BJ (cell line): Measurements from ENCODE around the gene CCDC12. TPM values are rescaled to one million over a fixed set of nuclear protein-coding genes. Genes with fewer than 3 reads are reported as not detected.

ENCODE experiments used
- CTCF ChIA-PET: fragments of 350-600 bp; formaldehyde crosslinking; extraction: SDS; loops from one replicate; lab custom pipeline; 2021; ENCODE audit warnings: antibody characterized with exemption, inconsistent platforms; lab: Yijun Ruan, JAX
- POLR2A ChIA-PET: fragments of 300-600 bp; sonication (Branson Sonifier 250); formaldehyde crosslinking; extraction: SDS; loops from one replicate; lab custom pipeline; 2021; ENCODE audit warnings: antibody characterized with exemption; lab: Charles Lee
- DNase-seq: peaks from one replicate; pipeline ENCODE4 v3.0.0-alpha.2; 2011; ENCODE audit warnings: low read depth
- H3K27me3 ChIP-seq: 2 replicates; pipeline ENCODE4 v1.6.0; 2011; ENCODE audit warnings: low read length; ENCODE audit not compliant: control insufficient read depth, insufficient read depth
- H3K36me3 ChIP-seq: 2 replicates; pipeline ENCODE4 v1.5.1; 2011; ENCODE audit warnings: low read length; ENCODE audit not compliant: control insufficient read depth, insufficient read depth
- H3K4me3 ChIP-seq: 2 replicates; pipeline ENCODE4 v1.5.1; 2011; ENCODE audit warnings: low read depth, mild to moderate bottlenecking, control low read depth, low read length
- CTCF ChIP-seq: IDR thresholded peaks from 2 replicates; pipeline ENCODE4 v1.5.1; 2011; ENCODE audit warnings: low read depth, mild to moderate bottlenecking, control low read depth, inconsistent platforms, low read length, moderate library complexity; ENCODE audit not compliant: insufficient read depth
- polyA plus RNA-seq: library from polyadenylated mRNA; depleted of rRNA; stranded (reverse); fragments of >200 nt; gene quantifications from 2 replicates; pipeline ENCODE4 v1.2.3, GENCODE V29; 2011

Gene CCDC12
- polyA plus RNA-seq, 1 experiment: 20.8 TPM

- ChIA-PET CTCF (interaction anchor here (0.8 to 1.4 kb wide), 2 partner anchors 12 to 204 kb away, joined by 3 to 4 read pairs; no protein-coding TSS in a partner anchor), POLR2A (no interaction called here)
- DNase-seq: no peak
- TF ChIP-seq CTCF: no peak
- H3K36me3 ChIP-seq: no peaks in the 10 kb centered on the region
- H3K4me3 ChIP-seq: no peak overlapping the region
- H3K27me3 ChIP-seq: no peaks in the 10 kb centered on the region
These were observed 69.3 kb downstream of the CCDC12 start for GRCh38 chr3:46907271-46907670.

- H3K36me3 ChIP-seq: no peaks in the 10 kb centered on the region
- no peak overlapping the region for H3K4me3 ChIP-seq
- TF ChIP-seq CTCF: no peak
- no peaks in the 10 kb centered on the region for H3K27me3 ChIP-seq
- ChIA-PET CTCF (interaction anchor here (0.6 to 1.4 kb wide), 5 partner anchors 11 to 203 kb away, joined by 3 to 4 read pairs (median 3); no protein-coding TSS in a partner anchor), POLR2A (no interaction called here)
- DNase-seq: no peak
These were observed 70.0 kb downstream of the CCDC12 start for GRCh38 chr3:46906471-46907058.

- DNase-seq: no peak
- no peak for TF ChIP-seq CTCF
- Histone ChIP-seq H3K36me3 (no peaks in the 10 kb centered on the region), H3K4me3 (no peak overlapping the region), H3K27me3 (no peaks in the 10 kb centered on the region)
- ChIA-PET CTCF (interaction anchor here (0.6 to 1.4 kb wide), 3 partner anchors 10 to 201 kb away, joined by 3 to 4 read pairs (median 4); no protein-coding TSS in a partner anchor), POLR2A (no interaction called here)
These were observed 70.7 kb downstream of the CCDC12 start for GRCh38 chr3:46905661-46906451.

- CTCF ChIA-PET: interaction anchor here (1.5 kb wide), 1 partner anchor 10 kb away, joined by 4 read pairs; no protein-coding TSS in a partner anchor
- Histone ChIP-seq H3K36me3 (no peaks in the 10 kb centered on the region), H3K4me3 (no peak overlapping the region), H3K27me3 (no peaks in the 10 kb centered on the region)
- POLR2A ChIA-PET: no interaction called here
- no peak for TF ChIP-seq CTCF
- no peak for DNase-seq
These were observed 71.4 kb downstream of the CCDC12 start for GRCh38 chr3:46905213-46905560.

- no peaks in the 10 kb centered on the region for H3K27me3 ChIP-seq
- ChIA-PET CTCF (interaction anchor here (1.5 to 7.4 kb wide), 2 partner anchors 9 to 37 kb away, joined by 4 to 50 read pairs; no protein-coding TSS in a partner anchor), POLR2A (no interaction called here)
- no peak overlapping the region for H3K4me3 ChIP-seq
- no peaks in the 10 kb centered on the region for H3K36me3 ChIP-seq
- no peak for TF ChIP-seq CTCF
- no peak for DNase-seq
These were observed 72.0 kb downstream of the CCDC12 start for GRCh38 chr3:46904303-46905212.
